Mammary epithelial cell (primary cell): ENCODE results near the gene OR10P1.

Experiments
- CTCF ChIP-seq, 2 donors: IDR thresholded peaks in 1 of 2; conservative IDR thresholded peaks in 1 of 2; 2 replicates each; pipeline ENCODE4 v1.5.1; 2011 to 2012; ENCODE audit warnings: inconsistent platforms in 2 of 2, low read length in 2 of 2, mild to moderate bottlenecking in 2 of 2, control low read depth in 1 of 2, low read depth in 1 of 2; ENCODE audit not compliant: insufficient read depth in 1 of 2; ENCODE audit errors: extremely low read depth in 1 of 2
- EZH2 ChIP-seq: IDR thresholded peaks from 2 replicates; pipeline ENCODE4 v1.6.1; 2012; ENCODE audit warnings: low read length, inconsistent platforms, borderline replicate concordance

GRCh38 chr12:55607821-55608594 is 28.7 kb upstream of the OR10P1 start:
- TF ChIP-seq CTCF (conservative IDR thresholded peaks at IDR 0.05 in 1 of 2, IDR thresholded peaks at IDR 0.05 in 1 of 2; ENCODE audit: extremely low read depth in 1 of 2, insufficient read depth in 1 of 2, low read depth in 1 of 2, low read length in 2 of 2) (no peak), EZH2 (no peak)
